Stimulated activated CD4-positive, alpha-beta T cell treated with anti-CD3 and anti-CD28 coated beads, Interleukin-12 subunit alpha, Interleukin-12 subunit beta, amount 100 ng/mL, for 48 hours (primary cell): ENCODE measurements around the gene SAXO2.
"Not testable (repeated sequence)": the region's sequence is repeated elsewhere in the genome, so short reads cannot be mapped to it uniquely, and the experiment has no call there.

Experiments used
- DNase-seq, 3 donors: peaks; one replicate each; pipeline ENCODE4 v3.0.0-alpha.2; 2020; ENCODE audit warnings: low read depth in 2 of 3, low spot score in 1 of 3

Gene SAXO2

GRCh38 chr15:82332711-82333602 lies 70.3 kb downstream of the SAXO2 start:
- not testable (repeated sequence) for DNase-seq

- DNase-seq = not testable (repeated sequence)
Measured at GRCh38 chr15:82333603-82334553, 71.3 kb downstream of the SAXO2 start.
